Renal cortex interstitium (tissue), 11 donors: ENCODE measurements around the gene SLC24A3. TPM values are rescaled to one million over a fixed set of nuclear protein-coding genes. Genes with fewer than 3 reads are reported as not detected.

ENCODE experiments used
- DNase-seq, 11 donors: peaks; one replicate each; pipeline ENCODE4 v3.0.0-alpha.2; 2013; ENCODE audit warnings: low read depth in 9 of 11, low spot score in 4 of 11; ENCODE audit errors: extremely low read depth in 1 of 11
- polyA plus RNA-seq, 3 donors: library from polyadenylated mRNA; unstranded; fragments of 120-200 nt; gene quantifications; one replicate each; pipeline ENCODE4 v1.2.1, GENCODE V29; 2013; ENCODE audit not compliant: insufficient read length in 3 of 3

SLC24A3 gene
- polyA plus RNA-seq, 3 donors, result 3.5 to 5.4 (median 4.8) TPM

- no peak for DNase-seq
Measured at GRCh38 chr20:19725373-19725772, 512.9 kb downstream of the SLC24A3 start.

DNA sequence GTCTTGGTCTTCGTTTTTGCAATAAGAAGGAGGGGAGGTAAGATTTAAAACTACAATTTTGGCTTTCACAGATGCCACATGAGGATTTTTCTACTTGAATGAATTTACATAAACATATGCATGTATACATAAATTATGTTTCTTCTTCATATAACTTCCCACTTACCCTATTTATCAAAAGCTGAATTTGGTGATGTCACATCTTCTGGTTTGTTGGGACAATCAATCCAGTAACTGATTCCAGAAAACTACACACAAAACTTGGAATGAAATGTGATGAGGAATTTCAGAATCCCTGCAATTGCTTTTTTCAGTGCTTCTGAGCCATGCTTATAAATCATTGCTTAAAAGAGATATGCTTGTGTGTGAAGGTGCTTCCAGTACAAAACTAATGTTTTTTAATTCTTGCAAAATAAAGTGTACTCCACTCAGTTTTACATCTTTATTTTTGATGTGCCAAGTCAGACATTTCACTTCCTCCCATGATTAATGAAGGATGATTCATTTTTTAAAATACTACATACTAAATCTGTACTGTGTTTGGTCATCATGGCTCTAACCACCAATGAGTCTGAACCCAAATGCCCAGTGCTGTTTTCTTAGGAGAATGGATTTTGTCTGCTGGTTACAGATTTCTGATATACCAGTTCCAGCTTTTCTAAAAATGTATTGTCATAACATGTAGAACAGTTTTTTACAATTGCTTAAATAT is 513.5 kb downstream of the SLC24A3 start:
- no peak for DNase-seq

GRCh38 chr20:19727251-19727847 is 514.9 kb downstream of the SLC24A3 start:
- DNase-seq, result no peak

GRCh38 chr20:19729672-19730071 is 517.2 kb downstream of the SLC24A3 start:
- DNase-seq, result no peak

DNA sequence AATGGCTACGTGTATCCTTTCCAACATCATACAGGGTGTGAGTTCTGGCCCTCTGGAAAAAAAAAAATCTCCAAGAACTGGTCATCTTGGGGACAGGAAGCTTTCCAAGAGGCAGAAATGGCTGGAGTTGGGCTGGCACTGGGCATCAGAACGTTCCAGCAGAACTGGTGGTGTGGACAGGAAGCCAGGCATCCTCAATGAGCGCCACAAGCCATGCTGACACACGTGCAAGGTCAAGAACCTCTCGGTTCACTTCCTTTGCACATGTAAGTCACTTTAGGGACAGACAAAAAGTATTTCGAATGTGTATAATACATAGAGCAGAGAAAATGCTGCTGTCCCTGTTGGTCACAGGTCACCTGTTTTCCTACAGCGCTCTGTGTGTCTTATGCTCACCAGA is 518.3 kb downstream of the SLC24A3 start:
- no peak for DNase-seq

DNA sequence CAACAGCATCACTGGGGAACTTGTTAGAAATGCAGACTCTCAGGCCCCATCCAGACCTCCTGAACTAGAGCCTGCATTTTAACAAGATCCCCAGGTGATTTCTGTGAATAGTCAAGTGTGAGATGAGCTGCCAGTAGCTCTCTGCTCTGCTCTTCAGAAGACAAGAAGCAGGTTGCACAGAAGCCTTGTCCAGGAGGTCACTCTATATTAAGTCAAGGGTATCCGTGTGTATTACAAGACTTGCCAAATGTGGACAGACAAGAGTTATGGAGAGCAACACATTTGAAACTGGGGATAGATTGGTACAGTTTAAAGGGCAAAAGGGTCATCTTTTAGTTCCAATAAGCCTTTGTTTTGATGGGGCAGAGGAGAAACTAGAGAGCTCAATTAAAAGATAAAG is 522.4 kb downstream of the SLC24A3 start:
- DNase-seq, result no peak

DNA sequence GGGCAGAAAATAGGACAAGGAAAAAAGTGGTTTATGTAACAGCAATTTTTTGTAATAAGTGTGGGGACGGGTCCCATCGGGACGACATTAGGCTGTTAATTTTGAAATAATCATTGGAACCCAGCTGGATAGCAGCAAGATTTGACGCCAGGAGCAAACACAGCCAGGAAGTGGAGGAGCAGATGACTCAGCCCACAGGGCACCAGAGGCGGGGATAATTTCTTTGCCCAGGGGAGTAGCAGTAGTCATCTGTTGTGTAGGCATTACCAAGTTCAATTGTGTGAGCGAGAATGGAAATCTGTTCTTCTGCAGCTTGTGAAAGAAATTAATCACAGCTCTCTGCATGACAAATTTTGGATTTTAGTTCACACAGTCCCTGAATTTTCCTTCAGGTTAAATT is 523.0 kb downstream of the SLC24A3 start:
- DNase-seq, result no peak

GRCh38 chr20:19737025-19737424 is 524.6 kb downstream of the SLC24A3 start:
- DNase-seq, result no peak

GRCh38 chr20:19738951-19739350 is 526.5 kb downstream of the SLC24A3 start:
- DNase-seq, result no peak

DNA sequence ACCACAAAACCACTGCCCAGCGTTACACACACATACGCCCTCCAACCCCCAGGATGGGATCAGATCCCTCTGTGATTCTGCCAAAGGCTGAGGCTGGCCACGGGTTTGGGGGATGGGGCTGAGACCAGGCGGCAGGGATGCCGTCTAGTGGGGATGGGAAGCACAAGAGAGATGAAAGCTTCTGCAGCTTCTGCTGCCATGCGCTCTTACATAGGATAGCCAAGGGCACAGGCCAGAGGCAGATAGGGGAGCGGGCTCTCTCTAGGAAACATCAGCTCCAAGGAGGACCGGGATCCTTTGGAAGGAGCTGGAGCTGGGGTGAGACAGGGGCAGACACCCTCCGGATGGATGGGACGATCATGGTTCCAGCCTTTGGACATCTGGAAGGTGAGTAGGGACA is 526.9 kb downstream of the SLC24A3 start:
- DNase-seq, result no peak

DNA sequence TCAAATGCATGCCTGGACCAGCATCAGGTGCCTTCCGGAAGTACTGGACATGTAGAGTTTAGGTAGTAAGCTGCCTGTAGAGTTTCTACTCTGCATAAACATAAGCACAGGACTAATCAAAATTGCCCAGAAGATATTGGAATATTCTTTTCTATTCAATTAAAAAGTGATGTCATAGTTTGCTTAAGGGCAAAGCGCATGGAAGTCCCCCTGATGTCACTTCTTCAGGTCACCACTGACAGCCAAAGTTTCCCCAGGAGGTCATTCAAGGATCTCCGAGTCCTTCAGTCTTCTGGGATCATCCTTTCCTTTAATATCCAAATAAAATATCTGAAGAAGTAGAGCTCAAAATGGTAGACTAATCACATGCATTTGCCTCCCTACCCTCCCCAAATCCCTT is 528.1 kb downstream of the SLC24A3 start:
- DNase-seq, result no peak

DNA sequence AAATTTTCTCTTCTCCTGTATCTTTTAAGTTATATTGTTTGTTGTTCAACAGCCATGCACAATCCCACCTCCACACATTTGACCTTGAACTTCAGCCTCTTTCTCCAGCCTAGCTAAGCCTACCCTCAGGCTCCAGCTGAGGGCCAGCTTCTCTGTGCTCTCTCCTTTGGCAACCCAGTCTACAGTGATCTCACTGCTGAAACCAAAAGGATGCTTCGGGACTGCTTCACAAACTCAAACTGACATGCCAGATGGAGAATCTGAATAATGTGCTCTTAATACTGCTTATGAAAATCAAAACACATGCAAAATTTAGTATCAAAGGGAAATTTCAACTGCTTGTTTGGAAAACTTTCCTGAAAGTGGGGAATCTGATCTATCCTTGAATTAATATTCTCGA is 529.5 kb downstream of the SLC24A3 start:
- DNase-seq, result no peak

GRCh38 chr20:19742974-19743639 is 530.7 kb downstream of the SLC24A3 start:
- DNase-seq, result no peak

DNA sequence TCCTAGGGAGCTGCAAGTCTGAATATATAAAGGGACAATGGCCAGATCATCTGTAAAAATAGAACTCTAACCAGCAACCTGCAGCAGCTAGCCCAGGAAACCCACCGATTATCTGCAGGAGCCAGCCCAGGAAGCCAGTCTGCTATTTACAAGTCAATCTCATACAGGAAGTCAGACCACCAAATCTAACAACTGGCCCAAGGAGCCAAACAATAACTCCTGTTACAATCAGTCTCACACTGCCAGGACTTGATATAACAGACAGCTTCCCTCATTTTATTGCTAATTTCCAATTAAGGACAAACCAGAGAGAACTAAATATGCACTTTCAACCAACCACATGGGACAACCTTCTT is 531.2 kb downstream of the SLC24A3 start:
- no peak for DNase-seq

DNA sequence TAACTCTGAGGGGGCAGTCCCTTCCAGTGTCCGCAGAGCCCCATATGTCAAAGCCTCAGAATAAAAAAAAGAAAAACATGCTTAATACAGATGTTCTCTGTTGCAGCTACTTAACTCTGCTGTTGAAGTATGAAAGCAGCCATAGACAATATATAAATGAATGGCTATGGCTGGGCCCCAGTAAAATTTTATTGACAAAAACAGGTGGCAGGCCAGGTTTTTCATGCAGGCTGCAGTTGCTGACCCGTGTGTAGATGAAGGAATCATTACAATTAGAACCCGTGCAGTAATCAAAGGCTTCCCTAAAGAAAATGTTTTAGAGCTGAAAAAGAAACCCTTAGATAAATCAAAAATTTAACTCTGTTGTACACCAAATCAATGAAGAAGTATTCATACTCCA is 532.7 kb downstream of the SLC24A3 start:
- no peak for DNase-seq

- DNase-seq, result no peak
Measured at GRCh38 chr20:19745584-19745983, 533.1 kb downstream of the SLC24A3 start.

DNA sequence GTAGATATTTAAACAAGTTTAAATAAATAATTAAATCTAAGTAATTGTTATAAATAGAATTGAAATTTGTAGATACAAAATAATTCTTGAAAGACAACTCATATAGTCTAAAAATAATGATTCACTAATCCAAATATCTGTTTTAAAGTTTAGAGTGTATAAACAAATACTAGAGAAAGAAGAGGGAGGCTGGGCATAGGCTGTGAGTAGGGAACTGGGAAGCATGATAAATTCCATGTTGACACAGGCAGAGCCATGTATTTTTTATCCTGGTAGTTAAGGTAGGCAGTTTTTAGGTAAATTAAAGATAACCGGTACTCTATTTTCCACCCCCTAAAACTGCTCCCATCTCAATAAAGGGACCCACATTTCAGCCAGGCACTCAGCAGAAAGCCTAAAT is 534.0 kb downstream of the SLC24A3 start:
- no peak for DNase-seq

- DNase-seq, result no peak
Measured at GRCh38 chr20:19747903-19748302, 535.5 kb downstream of the SLC24A3 start.

GRCh38 chr20:19748681-19749080 is 536.2 kb downstream of the SLC24A3 start:
- no peak for DNase-seq

- no peak for DNase-seq
Measured at GRCh38 chr20:19749618-19750071, 537.2 kb downstream of the SLC24A3 start.
